Neural cell (in vitro differentiated cells): Measurements from ENCODE around the gene YY1.

Experiments used
- CTCF ChIP-seq: fragments of 450-650 bp; IDR thresholded peaks from 2 replicates; pipeline ENCODE4 v1.5.1; 2014; ENCODE audit warnings: antibody characterized with exemption, mild to moderate bottlenecking, moderate library complexity; ENCODE audit not compliant: poor library complexity, severe bottlenecking
- REST ChIP-seq: IDR thresholded peaks from 2 replicates; pipeline ENCODE4 v1.6.1; 2012; ENCODE audit warnings: borderline replicate concordance

- TF ChIP-seq CTCF, result no peak
- TF ChIP-seq REST, result no peak
Observed at GRCh38 chr14:100327128-100327527, 88.2 kb downstream of the YY1 start.
